CD4-positive, alpha-beta T cell (primary cell): Measurements from ENCODE around the gene STX8. TPM values are rescaled to one million over a fixed set of nuclear protein-coding genes. Genes with fewer than 3 reads are reported as not detected.

ENCODE experiments used
- ATAC-seq: fragments of 200-7000 bp; cut with Tn5 transposase; one replicate; pipeline ENCODE4 v1.10.0; 2022; ENCODE audit warnings: mild to moderate bottlenecking; ENCODE audit not compliant: poor library complexity
- CTCF ChIA-PET: fragments of 350-600 bp; sonication (Branson Sonifier 250); formaldehyde crosslinking; loops from one replicate; lab custom pipeline; 2021; ENCODE audit warnings: antibody characterized with exemption, inconsistent platforms; lab: Charles Lee
- POLR2A ChIA-PET: fragments of 350-600 bp; sonication (Branson Sonifier 250); formaldehyde crosslinking; loops from one replicate; lab custom pipeline; 2021; ENCODE audit warnings: antibody characterized with exemption, inconsistent platforms; lab: Charles Lee
- DNase-seq, 14 experiments: peaks; one replicate each; pipeline ENCODE4 v3.0.0-alpha.2; 2013 to 2020; ENCODE audit warnings: mixed read lengths in 2 of 14
- H3K27ac ChIP-seq, 2 donors: one replicate each; pipeline versions ENCODE4 v1.5.1 to v1.7.0; 2013; ENCODE audit warnings: low read length in 2 of 2, low read depth in 1 of 2, mild to moderate bottlenecking in 1 of 2
- H3K27me3 ChIP-seq, 2 experiments: 1 replicate in 1 of 2; 2 replicates in 1 of 2; pipeline versions ENCODE4 v1.6.1 to v1.7.0; 2013; ENCODE audit warnings: low read length in 2 of 2, control low read depth in 1 of 2, mild to moderate bottlenecking in 1 of 2, moderate library complexity in 1 of 2; ENCODE audit not compliant: insufficient read depth in 2 of 2, control insufficient read depth in 1 of 2
- H3K36me3 ChIP-seq: one replicate; pipeline ENCODE4 v1.6.1; 2013; ENCODE audit warnings: low read length, control low read depth; ENCODE audit not compliant: insufficient read depth
- H3K4me1 ChIP-seq: one replicate; pipeline ENCODE4 v1.6.1; 2013; ENCODE audit warnings: low read length, control low read depth; ENCODE audit not compliant: insufficient read depth
- H3K4me3 ChIP-seq: one replicate; pipeline ENCODE4 v1.5.1; 2013; ENCODE audit warnings: mild to moderate bottlenecking, low read length, moderate library complexity
- H3K9me3 ChIP-seq, 2 experiments: 1 replicate in 1 of 2; 2 replicates in 1 of 2; pipeline versions ENCODE4 v1.6.1 to v1.7.0; 2013; ENCODE audit warnings: low read length in 2 of 2, mild to moderate bottlenecking in 2 of 2, control low read depth in 1 of 2, moderate library complexity in 1 of 2; ENCODE audit not compliant: control insufficient read depth in 1 of 2, insufficient read depth in 1 of 2
- H3K27ac Mint-ChIP-seq: one replicate; pipeline ENCODE4 v1.8.0; 2020; ENCODE audit warnings: mixed read lengths
- H3K27me3 Mint-ChIP-seq: one replicate; pipeline ENCODE4 v1.8.0; 2021; ENCODE audit warnings: mixed read lengths
- H3K36me3 Mint-ChIP-seq: one replicate; pipeline ENCODE4 v1.8.0; 2021; ENCODE audit warnings: low read depth, mixed read lengths
- H3K4me1 Mint-ChIP-seq: one replicate; pipeline ENCODE4 v1.8.0; 2021; ENCODE audit warnings: low read depth, mixed read lengths
- H3K4me3 Mint-ChIP-seq: one replicate; pipeline ENCODE4 v1.8.0; 2020; ENCODE audit warnings: mild to moderate bottlenecking, mixed read lengths
- H3K9me3 Mint-ChIP-seq: one replicate; pipeline ENCODE4 v1.8.0; 2020; ENCODE audit warnings: mixed read lengths
- CTCF ChIP-seq: fragments of 200-600 bp; IDR thresholded peaks from one replicate; pipeline ENCODE4 v1.8.0; 2022; ENCODE audit warnings: antibody characterized with exemption, mild to moderate bottlenecking
- intact Hi-C, 2 experiments: fragments of 100-400 bp; cut with DNase I in 1 of 2; cut with micrococcal nuclease in 1 of 2; formaldehyde crosslinking; loops; one replicate each; pipeline versions ENCODE4 v1.15.1 to v1.9.0; 2023 to 2025; cut with DNase I, micrococcal nuclease
- total RNA-seq, 174 experiments: library from RNA in 2 of 174; stranded (reverse) in 2 of 174; gene quantifications; one replicate each; pipeline ENCODE4 v1.2.3 and lab custom pipeline; 2021 to 2026

Gene STX8
- total RNA-seq, 2 experiments from 2014 or later = 52.2 to 63.2 TPM

DNA sequence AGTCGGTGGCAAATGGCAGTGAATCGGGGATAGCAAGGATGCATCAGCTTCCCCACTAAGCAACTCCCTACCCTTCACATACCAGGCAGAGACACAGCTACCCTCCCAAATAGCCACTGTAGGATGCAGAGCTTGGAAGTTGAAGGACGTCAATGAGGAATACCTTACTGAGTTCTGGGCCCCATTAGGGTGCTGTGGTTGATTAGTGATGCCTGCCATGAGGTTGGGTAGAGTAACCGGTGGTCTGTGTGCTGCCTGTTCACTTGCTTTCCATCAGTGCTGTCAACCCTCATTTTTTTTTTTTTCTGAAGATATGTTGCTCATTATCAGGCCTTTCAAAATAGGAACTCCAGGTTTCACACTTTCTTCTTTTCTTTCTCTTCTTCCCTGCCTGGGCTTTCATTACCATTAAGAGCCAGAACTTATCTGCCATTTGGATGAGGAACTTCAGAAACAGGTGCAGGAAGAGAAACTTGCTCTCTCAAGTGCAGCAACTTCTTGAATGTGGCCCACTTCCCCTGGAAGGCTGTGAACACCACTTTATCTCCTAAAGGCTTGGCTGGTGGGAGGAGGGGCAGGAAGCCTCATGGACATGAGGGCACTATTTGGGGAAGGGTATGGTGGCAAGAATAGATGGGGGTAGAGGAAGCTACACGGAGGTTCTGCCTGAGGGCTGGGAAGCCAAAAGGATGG, 370.8 kb downstream of the STX8 start:
- H3K27ac Mint-ChIP-seq = no peak overlapping the region
- POLR2A ChIA-PET = no interaction called here

GRCh38 chr17:9203771-9204425, 371.7 kb downstream of the STX8 start:
- CTCF ChIA-PET = no interaction called here
- POLR2A ChIA-PET = no interaction called here
- Mint-ChIP-seq H3K27me3 (no peaks in the 10 kb centered on the region), H3K4me3 (no peak overlapping the region), H3K4me1 (no peaks in the 10 kb centered on the region), H3K36me3 (no peaks in the 10 kb centered on the region), H3K27ac (no peak overlapping the region), H3K9me3 (no peaks in the 10 kb centered on the region)
- DNase-seq (no peak), ATAC-seq (no peak)
- no peaks in the 10 kb centered on the region for H3K4me1 ChIP-seq
- no peaks in the 10 kb centered on the region for H3K9me3 ChIP-seq
- H3K4me3 ChIP-seq = no peak overlapping the region
- no peak for TF ChIP-seq CTCF
- no peaks in the 10 kb centered on the region for H3K27me3 ChIP-seq
- intact Hi-C loops = no loop called here
- no peaks in the 10 kb centered on the region for H3K36me3 ChIP-seq
- H3K27ac ChIP-seq = no peak overlapping the region

More for the DNA sequence above, 370.8 kb downstream of the STX8 start:
- intact Hi-C loops = no loop called here
- Mint-ChIP-seq H3K4me1 (no peaks in the 10 kb centered on the region), H3K27me3 (no peaks in the 10 kb centered on the region), H3K4me3 (no peak overlapping the region), H3K9me3 (no peaks in the 10 kb centered on the region), H3K36me3 (no peaks in the 10 kb centered on the region)
- no peak for DNase-seq
- H3K9me3 ChIP-seq = peaks cover 0 to under 1% of the 10 kb centered on the region in 2 experiments
- H3K27me3 ChIP-seq = peaks cover 0 to 2% of the 10 kb centered on the region in 2 experiments
- no peak overlapping the region for H3K4me3 ChIP-seq
- no peak overlapping the region for H3K27ac ChIP-seq
- no peaks in the 10 kb centered on the region for H3K36me3 ChIP-seq
- no peaks in the 10 kb centered on the region for H3K4me1 ChIP-seq
- TF ChIP-seq CTCF = no peak
- no peak for ATAC-seq
- CTCF ChIA-PET = no interaction called here

- CTCF ChIA-PET = no interaction called here
- no peak for ATAC-seq
- POLR2A ChIA-PET = no interaction called here
Measured at GRCh38 chr17:9202532-9202931, 373.1 kb downstream of the STX8 start.

More at GRCh38 chr17:9202532-9202931, 373.1 kb downstream of the STX8 start:
- H3K27ac ChIP-seq = no peak overlapping the region
- H3K4me1 ChIP-seq = no peaks in the 10 kb centered on the region
- no peaks in the 10 kb centered on the region for H3K9me3 ChIP-seq
- no peak overlapping the region for H3K4me3 ChIP-seq
- intact Hi-C loops = no loop called here
- H3K27me3 ChIP-seq = no peaks in the 10 kb centered on the region
- no peaks in the 10 kb centered on the region for H3K36me3 ChIP-seq
- TF ChIP-seq CTCF = no peak
- H3K27me3 Mint-ChIP-seq = no peaks in the 10 kb centered on the region
- H3K27ac Mint-ChIP-seq = no peak overlapping the region
- no peak overlapping the region for H3K4me3 Mint-ChIP-seq
- H3K9me3 Mint-ChIP-seq = no peaks in the 10 kb centered on the region
- no peaks in the 10 kb centered on the region for H3K36me3 Mint-ChIP-seq
- H3K4me1 Mint-ChIP-seq = no peaks in the 10 kb centered on the region
- DNase-seq = no peak
